Smooth muscle cell (in vitro differentiated cells): ENCODE results near the gene NFX1. TPM values are rescaled to one million over a fixed set of nuclear protein-coding genes. Genes with fewer than 3 reads are reported as not detected.
"Not testable (repeated sequence)": the region's sequence is repeated elsewhere in the genome, so short reads cannot be mapped to it uniquely, and the experiment has no call there.

Experiments used
- DNase-seq: peaks from one replicate; lab custom pipeline; 2025; ENCODE audit not compliant: unreplicated experiment; lab: John Stamatoyannopoulos, UW
- H2AFZ ChIP-seq: fragments of 200-600 bp; sonication (generic); 2 replicates; pipeline ENCODE4 v1.6.0; 2016; ENCODE audit warnings: antibody characterized with exemption, low read depth, mild to moderate bottlenecking
- H3F3A ChIP-seq: fragments of 200-600 bp; sonication (generic); 2 replicates; pipeline ENCODE4 v1.6.0; 2017; ENCODE audit warnings: antibody characterized with exemption, low read depth
- H3K27ac ChIP-seq: fragments of 200-600 bp; sonication (generic); 2 replicates; pipeline ENCODE4 v1.5.1; 2016; ENCODE audit warnings: low read depth, mild to moderate bottlenecking
- H3K27me3 ChIP-seq: fragments of 200-600 bp; sonication (generic); 2 replicates; pipeline ENCODE4 v1.6.1; 2016; ENCODE audit warnings: low read depth, mild to moderate bottlenecking
- H3K36me3 ChIP-seq: fragments of 200-600 bp; sonication (generic); 2 replicates; pipeline ENCODE4 v1.5.1; 2016; ENCODE audit warnings: low read depth
- H3K4me1 ChIP-seq: fragments of 200-600 bp; sonication (generic); 2 replicates; pipeline ENCODE4 v1.5.1; 2016; ENCODE audit warnings: low read depth
- H3K4me2 ChIP-seq: fragments of 200-600 bp; sonication (generic); 2 replicates; pipeline ENCODE4 v1.6.0; 2016; ENCODE audit warnings: mild to moderate bottlenecking
- H3K4me3 ChIP-seq: fragments of 200-600 bp; sonication (generic); 2 replicates; pipeline ENCODE4 v1.5.1; 2016; ENCODE audit warnings: mild to moderate bottlenecking
- H3K79me2 ChIP-seq: fragments of 200-600 bp; sonication (generic); 2 replicates; pipeline ENCODE4 v1.6.0; 2016; ENCODE audit warnings: low read depth, mild to moderate bottlenecking
- H3K9ac ChIP-seq: fragments of 200-600 bp; sonication (generic); 2 replicates; pipeline ENCODE4 v1.6.0; 2016; ENCODE audit warnings: low read depth
- H3K9me3 ChIP-seq: fragments of 200-600 bp; sonication (generic); replicated peaks from 2 replicates; pipeline ENCODE4 v1.5.1; 2016; ENCODE audit warnings: low read depth
- H4K20me1 ChIP-seq: fragments of 200-600 bp; sonication (generic); 2 replicates; pipeline ENCODE4 v1.6.0; 2016; ENCODE audit warnings: low read depth
- WGBS: methylation state at CpG from one replicate; pipeline ENCODE4 v1.1.7; 2016; ENCODE audit warnings: low lambda C conversion rate; 5-methylcytosine and 5-hydroxymethylcytosine counted together
- polyA plus RNA-seq: library from polyadenylated mRNA; unstranded; fragments of >200 nt; fragmentation: Nextera tagmentation; extraction: Ambion mirVana; gene quantifications from 2 replicates; pipeline ENCODE4 v1.2.1, GENCODE V29; 2016
- total RNA-seq: library from RNA; depleted of rRNA; stranded (reverse); fragments of >200 nt; gene quantifications from 2 replicates; pipeline ENCODE4 v1.2.3, GENCODE V29; 2014
- TF ChIP-seq, protein P1 (sequence below): fragments of 200-600 bp; sonication (generic); IDR thresholded peaks from 2 replicates; pipeline ENCODE4 v1.5.1; 2017; ENCODE audit warnings: borderline replicate concordance, mild to moderate bottlenecking, antibody characterized with exemption; ENCODE audit not compliant: insufficient read depth, poor library complexity, severe bottlenecking

NFX1 gene
- total and polyA plus RNA-seq, 2 experiments from 2014 or later, result 19.3 to 22.8 TPM

DNA sequence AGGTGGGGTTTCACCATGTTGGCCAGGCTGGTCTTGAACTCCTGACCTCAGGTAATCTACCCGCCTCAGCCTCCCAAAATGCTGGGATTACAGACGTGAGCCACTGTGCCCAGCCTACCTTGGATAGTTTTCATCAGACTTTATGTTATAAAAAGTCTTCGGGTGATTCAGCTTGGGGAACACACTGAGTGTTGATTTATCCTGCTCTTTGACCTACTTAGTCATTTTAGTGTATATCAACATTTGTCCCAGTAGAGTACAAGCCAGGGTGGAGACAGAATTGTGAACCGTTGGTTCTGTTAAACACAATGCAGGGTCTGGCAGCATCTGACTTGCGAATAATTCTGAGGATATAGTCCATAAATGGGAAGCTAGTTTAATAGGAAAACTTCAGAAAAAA lies 39.7 kb downstream of the NFX1 start:
- peak overlapping the region; percentile 62 for H3K27ac ChIP-seq
- no peaks in the 10 kb centered on the region for H3K4me1 ChIP-seq

DNA sequence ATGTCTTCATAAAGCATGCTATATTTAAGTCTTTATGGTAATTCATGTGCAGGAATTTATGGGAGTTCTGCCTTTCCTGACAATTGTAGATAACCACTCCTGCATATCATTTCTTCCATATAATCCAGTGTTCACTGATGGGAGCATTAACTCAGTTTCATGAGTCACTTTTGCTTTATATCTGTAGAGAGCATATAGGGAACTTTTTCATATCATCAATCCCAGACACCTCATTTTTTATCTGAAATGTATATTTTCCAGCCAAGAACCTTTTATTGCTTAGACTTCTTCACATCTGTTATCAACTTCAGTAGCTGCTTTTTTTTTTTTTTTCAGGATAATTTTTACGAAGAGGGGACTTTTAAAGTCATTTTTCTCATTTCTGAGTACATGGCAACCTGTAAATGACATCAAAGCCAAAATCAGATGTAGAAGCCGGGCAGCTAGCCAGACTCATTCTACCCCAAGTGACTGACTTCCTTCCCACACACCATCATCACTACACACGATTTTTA lies 41.1 kb downstream of the NFX1 start:
- Histone ChIP-seq H3F3A (no peaks in the 10 kb centered on the region), H3K4me2 (no peak overlapping the region), H3K9ac (no peak overlapping the region), H3K79me2 (no peaks in the 10 kb centered on the region), H3K27ac (peak overlapping the region; percentile 62), H3K27me3 (no peaks in the 10 kb centered on the region), H3K9me3 (no peaks in the 10 kb centered on the region), H4K20me1 (no peaks in the 10 kb centered on the region), H2AFZ (no peak overlapping the region), H3K4me1 (no peaks in the 10 kb centered on the region), H3K36me3 (no peaks in the 10 kb centered on the region), H3K4me3 (no peak overlapping the region)
- TF ChIP-seq, protein P1, sequence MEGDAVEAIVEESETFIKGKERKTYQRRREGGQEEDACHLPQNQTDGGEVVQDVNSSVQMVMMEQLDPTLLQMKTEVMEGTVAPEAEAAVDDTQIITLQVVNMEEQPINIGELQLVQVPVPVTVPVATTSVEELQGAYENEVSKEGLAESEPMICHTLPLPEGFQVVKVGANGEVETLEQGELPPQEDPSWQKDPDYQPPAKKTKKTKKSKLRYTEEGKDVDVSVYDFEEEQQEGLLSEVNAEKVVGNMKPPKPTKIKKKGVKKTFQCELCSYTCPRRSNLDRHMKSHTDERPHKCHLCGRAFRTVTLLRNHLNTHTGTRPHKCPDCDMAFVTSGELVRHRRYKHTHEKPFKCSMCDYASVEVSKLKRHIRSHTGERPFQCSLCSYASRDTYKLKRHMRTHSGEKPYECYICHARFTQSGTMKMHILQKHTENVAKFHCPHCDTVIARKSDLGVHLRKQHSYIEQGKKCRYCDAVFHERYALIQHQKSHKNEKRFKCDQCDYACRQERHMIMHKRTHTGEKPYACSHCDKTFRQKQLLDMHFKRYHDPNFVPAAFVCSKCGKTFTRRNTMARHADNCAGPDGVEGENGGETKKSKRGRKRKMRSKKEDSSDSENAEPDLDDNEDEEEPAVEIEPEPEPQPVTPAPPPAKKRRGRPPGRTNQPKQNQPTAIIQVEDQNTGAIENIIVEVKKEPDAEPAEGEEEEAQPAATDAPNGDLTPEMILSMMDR, result no peak
- no peak for DNase-seq
- 74% methylated on average over 3 of the region's 3 CpGs for WGBS

More for the DNA sequence above, 39.7 kb downstream of the NFX1 start:
- Histone ChIP-seq H3K9ac (no peak overlapping the region), H3K36me3 (peaks cover 2% of the 10 kb centered on the region), H4K20me1 (no peaks in the 10 kb centered on the region), H3K27me3 (no peaks in the 10 kb centered on the region), H3K4me3 (no peak overlapping the region), H3K4me2 (no peak overlapping the region), H2AFZ (no peak overlapping the region), H3K9me3 (no peaks in the 10 kb centered on the region), H3F3A (no peaks in the 10 kb centered on the region), H3K79me2 (no peaks in the 10 kb centered on the region)
- 82% methylated on average over 5 of the region's 5 CpGs for WGBS
- TF ChIP-seq, protein P1, result no peak
- DNase-seq, result no peak

DNA sequence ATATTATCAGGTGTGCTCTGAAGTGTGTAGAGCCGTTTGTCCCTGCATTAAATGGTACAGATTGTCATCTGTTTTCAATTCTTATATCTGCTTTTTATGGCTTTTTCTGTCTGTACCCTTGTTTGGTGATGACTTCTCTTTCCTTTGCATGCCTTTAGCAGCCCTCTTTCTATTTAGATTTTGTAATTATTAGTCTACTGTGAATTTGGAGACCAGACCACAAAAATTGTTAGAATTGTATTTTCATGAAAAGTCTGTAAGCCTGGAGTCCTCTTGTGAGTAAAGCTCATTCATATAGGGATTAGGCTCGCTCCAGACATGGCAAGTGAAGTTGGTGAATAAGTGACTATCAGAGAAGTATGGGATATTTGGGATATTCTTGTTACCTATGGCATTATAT lies 41.7 kb downstream of the NFX1 start:
- 68% methylated on average over 2 of the region's 2 CpGs for WGBS

DNA sequence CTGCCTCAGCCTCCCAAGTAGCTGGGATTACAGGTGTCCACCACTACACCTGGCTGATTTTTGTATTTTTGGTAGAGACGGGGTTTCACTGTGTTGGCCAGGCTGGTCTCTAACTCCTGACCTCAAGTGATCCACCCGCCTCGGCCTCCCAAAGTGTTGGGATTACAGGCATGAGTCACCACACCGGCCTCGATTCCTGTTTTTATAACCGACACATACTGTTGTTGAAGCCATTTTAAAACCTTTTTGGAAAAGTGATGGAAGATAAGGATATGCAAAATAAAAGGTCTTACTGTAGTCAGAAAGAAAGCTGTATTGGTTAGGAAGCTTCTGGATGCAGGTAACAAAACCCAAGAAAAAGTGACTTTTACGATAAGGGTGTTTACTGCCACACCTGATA lies 42.6 kb downstream of the NFX1 start:
- H3K4me1 ChIP-seq, DNase-seq, H3K36me3 ChIP-seq, H3K9ac ChIP-seq, H3K4me2 ChIP-seq, H3K27me3 ChIP-seq, H3F3A ChIP-seq, H2AFZ ChIP-seq, H3K4me3 ChIP-seq, H3K9me3 ChIP-seq, H3K79me2 ChIP-seq, H4K20me1 ChIP-seq: not testable (repeated sequence)
- peak overlapping the region; percentile 62 for H3K27ac ChIP-seq
- WGBS, result 53% methylated on average over 7 of the region's 7 CpGs

More for the DNA sequence above, 41.7 kb downstream of the NFX1 start:
- Histone ChIP-seq H3K27ac (peak overlapping the region; percentile 62), H4K20me1 (no peaks in the 10 kb centered on the region), H3K4me1 (no peaks in the 10 kb centered on the region), H3K79me2 (no peaks in the 10 kb centered on the region), H3K27me3 (no peaks in the 10 kb centered on the region), H3K4me3 (no peak overlapping the region), H3K9me3 (no peaks in the 10 kb centered on the region), H3K4me2 (no peak overlapping the region), H3K36me3 (peaks cover under 1% of the 10 kb centered on the region), H2AFZ (no peak overlapping the region), H3F3A (no peaks in the 10 kb centered on the region), H3K9ac (no peak overlapping the region)
- TF ChIP-seq, protein P1, result no peak
- DNase-seq, result no peak
